ENCODE results near the gene NUP160.

DNA sequence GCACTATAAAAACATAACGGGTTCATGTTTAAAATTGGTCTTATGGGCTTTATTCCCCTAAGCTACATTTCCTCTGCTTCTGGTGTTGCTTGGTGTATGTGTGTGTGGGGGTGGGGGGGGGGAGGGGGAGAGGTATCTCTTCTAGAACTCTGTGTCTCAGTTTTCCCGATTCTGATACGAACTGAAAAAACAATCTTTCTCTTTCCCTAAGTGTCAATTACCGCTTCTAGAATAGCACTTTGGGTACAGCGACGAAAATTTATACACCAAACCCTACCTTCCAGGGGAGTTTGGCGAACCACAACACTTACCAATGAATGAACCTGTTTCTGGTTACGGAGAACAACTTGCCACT is 636 bp downstream of the NUP160 start:
- TF ChIP-seq POLR2A (IDR thresholded peaks at IDR 0.05; ENCODE audit: low read depth, low read length): no peak
- TF ChIP-seq TAF1 (IDR thresholded peaks at IDR 0.05; ENCODE audit: low read depth, low read length): no peak
- no peak for TF ChIP-seq POLR2AphosphoS5 (IDR thresholded peaks at IDR 0.05; ENCODE audit: low read depth, low read length)
- TF ChIP-seq PAX5 (IDR thresholded peaks at IDR 0.05; ENCODE audit: insufficient read depth, low read length, severe bottlenecking): no peak
- TF ChIP-seq POU2F2 (IDR thresholded peaks at IDR 0.05; ENCODE audit: low read depth, low read length): no peak
